HG03442 (cell line): Measurements from ENCODE around the gene IQCE.

Source experiments
- ATAC-seq: cut with Tn5 transposase; IDR thresholded peaks from one replicate; pipeline ENCODE4 v1.9.1; 2021; ENCODE audit warnings: mild to moderate bottlenecking, moderate library complexity; ENCODE audit not compliant: unreplicated experiment

IQCE gene

DNA sequence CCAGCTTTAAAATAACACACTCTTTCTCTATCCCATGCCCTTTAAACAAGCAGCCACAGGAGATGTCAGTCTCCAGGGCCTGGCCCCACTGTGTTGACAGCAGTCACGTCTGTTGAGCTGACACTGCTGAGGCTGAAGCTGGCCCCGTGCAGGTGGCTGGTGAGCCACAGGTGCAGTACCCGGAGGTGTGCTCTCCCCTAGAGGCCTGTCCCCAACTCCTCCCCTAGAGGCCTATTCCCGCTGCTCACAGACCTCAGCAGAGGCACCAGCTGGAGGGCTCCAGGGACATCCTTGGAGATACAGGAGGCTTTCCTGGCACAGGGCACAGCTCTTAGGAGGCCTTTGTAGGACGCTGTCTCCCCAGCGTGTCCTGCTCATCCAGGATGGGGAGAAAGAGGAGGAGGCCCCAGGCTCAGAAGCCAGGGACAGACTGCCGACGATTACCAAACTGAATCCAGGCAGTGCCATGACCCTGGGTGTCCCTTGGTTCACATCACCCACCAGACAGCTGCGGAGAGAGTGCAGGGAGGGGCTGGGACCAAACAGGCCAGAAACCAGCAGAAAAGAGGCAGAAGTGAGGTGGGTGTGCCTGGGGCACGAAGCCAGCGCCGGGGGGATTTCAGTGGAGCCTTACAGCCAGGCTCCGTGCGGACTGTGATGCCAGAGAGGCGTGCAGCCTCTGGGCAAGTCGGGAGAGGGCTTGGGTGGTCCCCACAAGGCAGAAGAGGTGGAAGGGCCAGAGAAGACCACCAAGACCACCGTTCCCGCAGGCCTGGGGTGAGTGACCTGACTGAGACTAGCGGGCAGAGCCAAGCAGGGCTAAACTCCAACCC lies 54.5 kb downstream of the IQCE start:
- ATAC-seq: no peak

DNA sequence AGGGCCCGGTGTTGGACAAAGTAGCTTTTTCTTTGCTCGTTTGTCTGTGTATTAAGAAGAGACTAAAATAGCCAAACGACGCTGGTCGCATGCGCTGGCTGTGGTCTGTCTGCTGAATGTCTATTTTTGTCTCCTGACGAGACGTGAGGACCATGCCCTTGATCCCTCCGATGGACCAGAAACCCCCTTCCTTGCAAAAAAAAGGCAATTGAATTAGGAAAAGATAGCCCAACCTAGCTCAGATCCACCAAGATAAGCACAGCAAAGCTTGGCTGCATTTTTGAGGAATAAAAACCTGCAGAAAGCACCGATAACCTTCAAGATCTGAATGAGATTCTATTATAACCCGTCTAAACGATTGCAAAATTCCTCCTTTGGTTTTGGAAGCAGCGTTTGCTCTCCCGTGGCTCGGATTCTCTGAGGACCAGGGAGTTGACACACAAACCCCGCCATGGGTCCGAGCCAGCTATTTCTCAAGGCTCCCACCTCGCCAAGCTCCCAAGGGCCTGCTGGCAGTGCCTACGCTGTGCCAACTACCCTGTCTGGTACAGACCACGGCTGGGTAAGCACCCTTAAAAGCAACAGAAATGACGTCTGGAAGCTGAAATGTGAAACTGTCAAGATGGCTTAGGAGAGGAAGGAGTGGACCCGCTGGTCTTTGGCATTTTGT lies 55.3 kb downstream of the IQCE start:
- ATAC-seq: no peak

DNA sequence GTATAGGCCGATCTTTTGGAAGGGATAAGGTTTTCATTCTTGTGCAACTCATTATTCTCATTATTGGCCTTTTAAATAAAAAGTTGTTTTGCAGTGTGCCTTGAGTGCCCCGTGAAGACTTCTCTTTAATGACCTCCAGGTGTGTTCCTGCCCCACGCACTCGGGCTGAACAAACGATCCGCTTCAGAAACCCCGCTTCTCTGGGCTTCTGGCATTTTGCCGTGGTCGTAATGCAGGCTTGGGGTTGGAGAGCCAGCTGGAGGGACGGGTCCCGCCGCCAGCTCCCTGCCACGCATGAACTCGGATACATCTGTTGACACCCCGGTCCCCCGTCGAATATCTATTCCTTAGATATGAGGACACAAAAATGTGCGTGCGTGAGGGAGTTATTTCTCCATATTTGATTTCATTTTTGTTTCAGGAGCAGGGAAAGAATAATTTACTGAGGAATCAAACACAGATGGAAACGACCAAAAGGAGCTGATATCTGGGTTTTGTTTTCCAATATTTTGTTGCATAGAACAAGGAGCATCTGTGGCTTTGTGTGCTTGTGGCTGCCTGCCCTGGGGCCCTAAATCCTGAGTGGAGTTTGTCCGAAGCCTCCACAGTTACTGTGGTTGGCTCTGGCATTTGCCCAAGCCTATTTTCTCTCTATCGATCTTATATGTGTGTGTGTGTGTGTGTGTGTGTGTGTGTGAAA lies 56.0 kb downstream of the IQCE start:
- ATAC-seq: no peak

DNA sequence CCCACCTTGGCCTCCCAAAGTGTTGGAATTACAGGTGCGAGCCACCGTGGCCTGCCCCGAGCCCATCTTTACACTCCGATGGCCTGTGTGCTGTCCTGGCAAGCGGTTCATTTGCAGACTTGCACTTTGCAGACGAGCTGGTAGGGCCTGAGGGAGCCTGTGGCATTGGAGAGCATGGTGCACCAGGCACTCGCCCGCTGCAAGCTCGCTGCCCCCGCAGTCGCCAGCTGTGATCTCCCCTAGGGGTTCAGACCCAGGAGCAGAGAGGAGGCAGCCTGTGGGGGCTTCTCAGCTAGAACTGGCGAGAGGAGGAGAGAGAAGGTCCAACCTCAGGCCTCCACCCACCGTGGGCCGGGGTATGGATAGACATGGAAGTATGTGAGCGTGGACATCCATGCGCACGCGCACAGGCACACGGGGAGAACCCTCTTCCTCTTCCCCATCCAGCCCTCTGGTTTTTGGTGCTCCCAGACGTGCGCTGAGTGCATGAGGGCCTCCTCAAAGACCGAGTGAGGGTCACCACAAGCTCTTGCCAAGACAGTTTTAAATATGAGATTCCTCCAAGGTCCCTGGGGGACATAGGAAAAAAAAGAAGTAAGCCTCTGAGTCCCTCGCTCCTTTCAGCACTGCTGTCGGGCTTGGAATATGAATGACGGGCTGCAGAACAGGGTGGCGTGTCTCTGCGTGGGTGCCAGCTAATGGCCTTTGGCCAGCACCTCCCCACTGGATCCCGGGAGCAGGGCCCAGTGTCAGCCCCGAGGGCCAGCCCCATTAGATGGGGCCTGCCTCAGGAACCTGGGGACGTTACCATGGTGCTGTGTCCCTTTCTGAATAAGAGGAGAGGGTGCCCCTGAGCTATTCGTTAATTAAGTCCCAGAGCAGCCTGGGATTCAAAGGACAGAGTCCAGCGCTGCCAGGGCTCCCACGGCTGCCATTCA lies 57.9 kb downstream of the IQCE start:
- ATAC-seq: no peak

DNA sequence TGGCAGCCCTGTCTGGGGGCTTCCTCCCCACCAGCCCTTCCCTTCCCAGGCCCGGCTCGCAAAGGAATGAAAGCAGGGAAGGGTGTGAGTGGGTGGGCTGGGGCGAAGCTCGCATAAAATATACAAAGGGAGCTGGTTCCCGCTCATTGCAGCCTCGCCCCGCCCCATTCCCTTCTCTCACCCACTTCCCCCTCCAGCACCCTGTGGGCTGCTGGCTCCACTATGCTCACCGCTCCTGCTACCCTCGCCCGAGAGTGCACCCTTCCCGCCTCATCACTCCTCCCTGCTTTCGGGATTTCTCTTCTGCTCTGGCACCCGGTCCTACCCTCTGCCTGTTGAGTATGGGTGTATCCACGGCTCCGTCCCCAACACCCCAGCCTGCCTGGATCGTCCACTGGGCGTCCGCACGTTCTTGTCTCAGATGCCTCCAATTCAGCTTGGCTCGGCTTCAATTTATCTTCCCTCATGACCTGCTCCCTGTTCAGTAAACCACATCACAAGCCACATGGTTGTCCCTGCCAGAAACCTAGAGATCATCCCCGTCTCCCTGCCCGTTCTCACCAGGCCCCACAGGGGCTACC lies 58.6 kb downstream of the IQCE start:
- no peak for ATAC-seq

DNA sequence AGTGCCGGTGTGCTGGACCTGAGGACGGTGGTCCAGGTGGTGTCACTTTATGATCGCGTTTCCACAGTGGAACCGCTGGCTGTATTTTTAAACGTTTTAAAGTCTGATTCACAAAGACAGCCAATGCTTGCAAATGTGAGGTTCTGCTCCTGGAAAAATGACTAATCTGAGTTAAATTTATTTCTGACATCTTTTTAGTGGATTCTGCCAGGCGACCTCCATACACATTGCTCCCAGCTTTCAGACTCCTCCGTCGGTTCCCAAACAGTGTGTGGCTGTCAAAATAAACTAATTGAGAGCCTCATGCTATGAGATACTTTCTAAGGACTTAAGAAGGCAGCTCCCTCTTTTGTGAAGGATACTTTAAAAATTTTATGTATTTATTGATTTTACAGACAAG lies 60.3 kb downstream of the IQCE start:
- no peak for ATAC-seq

DNA sequence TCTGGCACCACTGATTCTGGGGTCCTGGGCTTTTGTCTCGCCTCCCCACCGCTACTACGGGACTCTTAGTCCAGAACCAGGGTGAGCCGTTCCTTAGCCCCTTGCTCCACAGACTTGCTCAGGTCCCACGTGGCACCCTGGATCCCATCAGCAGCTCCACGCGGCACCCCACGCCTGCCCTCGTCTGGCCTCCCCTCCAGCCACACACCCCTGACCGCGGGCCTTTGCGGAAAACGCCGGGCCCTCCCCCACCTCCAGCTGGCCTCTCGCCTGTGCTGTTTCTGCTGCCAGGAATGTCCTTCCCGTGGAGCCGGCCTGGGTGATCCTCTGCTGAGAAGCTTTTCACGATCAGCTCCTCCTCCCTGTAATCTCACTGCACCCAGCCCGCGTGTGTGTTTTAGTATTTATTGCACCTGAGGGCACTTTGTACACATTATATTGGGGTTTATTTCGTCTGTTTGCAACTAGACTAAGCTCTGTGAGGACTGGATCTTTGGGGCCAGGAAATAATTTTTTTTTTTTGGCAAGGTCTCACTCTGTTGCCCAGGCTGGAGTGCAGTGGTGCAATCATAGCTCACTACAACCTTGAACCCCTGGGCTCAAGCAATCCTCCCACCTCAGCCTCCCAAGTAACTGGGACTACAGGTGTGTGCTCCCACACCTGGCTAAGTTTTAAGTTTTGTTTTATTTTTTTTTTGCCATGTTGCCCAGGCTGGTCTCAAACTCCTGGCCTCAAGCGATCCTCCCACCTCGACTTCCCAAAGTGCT lies 62.5 kb downstream of the IQCE start:
- no peak for ATAC-seq

DNA sequence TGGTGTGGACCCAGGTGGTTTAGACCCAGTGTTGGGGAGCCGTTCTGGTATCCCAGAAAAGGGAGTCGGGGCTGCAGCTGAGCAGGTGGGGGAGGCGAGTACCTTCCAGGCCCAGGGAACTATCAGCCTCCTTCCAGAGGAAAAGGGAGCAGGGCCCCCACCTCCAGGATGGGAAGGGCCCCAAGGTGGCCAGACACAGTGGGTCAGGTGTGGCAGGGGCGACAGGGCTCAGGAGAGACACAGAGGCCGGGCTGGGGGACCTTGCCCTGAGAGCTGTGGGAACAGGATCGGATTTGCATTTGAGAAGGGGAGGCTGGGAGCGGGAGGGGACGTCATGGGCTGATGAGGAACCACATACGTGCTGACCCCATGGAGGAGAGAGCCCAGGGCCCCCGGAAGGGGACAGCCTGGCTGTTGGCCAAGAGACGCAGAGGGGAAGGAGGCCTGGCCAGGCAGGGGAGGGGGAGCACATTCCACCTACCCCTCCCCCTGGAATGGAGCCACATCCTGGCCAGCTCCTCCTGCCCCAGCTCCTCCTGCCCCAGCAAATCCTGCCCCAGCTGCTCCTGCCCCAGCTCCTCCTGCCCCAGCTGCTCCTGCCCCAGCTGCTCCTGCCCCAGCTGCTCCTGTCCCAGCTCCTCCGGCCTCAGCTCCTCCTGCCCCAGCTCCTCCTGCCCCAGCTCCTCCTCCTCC lies 63.3 kb downstream of the IQCE start:
- ATAC-seq: no peak

DNA sequence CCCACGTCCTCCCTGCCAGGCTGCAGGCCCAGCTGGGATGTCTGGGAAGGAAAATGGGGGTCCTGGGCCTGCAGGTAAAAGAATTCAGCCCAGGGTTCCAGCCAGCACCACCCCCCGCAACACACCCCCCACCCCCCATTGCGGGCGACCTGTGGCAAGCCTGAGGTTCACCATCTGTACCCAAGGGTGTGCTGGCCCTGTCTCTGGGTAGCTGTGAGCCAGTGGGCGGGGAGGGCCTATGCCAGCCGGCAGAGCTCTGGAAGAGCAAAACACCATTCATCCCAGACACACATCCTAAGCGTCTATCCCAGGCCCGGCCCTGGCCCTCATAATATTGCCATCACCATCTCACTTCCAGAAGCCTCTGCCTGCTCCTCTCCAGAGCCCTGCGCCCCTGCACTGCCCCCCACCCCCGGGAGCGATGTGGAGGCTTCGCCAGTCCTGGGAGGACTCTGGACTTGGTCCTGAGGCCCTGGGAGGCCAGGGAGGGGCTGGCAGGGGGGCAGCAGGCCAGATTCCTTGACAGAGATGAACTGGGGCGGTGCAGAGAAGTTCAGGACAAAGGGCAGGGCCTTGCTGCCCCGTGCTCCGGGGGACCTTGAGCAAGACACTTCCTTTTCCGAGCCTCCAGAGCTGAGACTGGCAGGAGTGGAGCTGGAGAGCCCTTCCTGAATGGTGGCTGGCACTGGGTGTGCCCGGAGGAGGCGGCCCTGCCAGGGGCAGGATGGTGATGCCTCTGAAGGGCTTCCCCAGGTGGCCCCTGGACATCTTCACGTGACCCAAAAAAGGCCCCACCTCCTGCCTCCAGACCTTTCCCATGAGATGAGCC lies 64.3 kb downstream of the IQCE start:
- ATAC-seq: no peak

DNA sequence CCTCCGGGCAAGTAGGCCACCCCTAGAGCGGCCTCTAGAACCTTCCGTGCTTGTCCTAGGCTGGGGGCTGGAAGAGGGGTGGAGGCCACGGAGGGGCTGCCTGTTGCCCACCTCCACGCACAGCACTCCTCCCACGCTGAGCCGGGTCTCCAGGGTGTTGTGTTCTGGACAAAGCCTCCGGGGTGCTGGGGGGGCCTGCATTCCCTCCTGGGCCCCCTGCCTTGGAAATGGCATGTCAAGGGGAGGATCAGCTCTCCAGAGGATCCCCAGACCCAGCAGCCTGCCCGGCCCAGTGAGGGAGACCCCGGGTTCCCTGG lies 64.9 kb downstream of the IQCE start:
- ATAC-seq: no peak

DNA sequence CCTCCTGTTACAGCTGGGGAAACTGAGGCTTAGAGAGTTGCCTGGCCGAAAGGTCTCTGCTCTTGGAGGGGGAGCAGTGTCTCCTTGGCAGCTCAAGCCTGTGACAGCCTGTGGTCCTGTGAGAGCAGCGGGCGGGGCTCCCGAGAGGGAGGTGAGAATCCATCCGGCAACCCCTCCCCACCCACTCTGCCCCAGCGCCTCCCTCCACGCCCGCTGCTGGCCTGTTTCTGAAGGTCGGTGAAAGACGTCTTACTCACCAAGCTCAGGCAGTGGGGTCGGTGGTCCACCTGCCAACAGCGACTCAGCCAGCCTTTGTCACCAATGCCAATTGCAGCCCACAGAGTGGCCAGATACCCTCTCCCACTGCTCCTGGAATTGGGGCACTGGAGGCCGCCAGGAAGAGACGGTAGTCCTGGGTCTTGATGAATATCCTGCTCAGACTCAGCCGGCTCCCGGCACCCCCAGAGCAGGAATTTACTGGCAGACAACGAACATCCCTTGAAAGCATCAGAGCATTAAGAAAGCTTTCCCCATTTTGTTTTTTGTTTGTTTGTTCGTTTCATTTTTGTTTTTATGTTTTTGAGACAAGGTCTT lies 65.6 kb downstream of the IQCE start:
- no peak for ATAC-seq

DNA sequence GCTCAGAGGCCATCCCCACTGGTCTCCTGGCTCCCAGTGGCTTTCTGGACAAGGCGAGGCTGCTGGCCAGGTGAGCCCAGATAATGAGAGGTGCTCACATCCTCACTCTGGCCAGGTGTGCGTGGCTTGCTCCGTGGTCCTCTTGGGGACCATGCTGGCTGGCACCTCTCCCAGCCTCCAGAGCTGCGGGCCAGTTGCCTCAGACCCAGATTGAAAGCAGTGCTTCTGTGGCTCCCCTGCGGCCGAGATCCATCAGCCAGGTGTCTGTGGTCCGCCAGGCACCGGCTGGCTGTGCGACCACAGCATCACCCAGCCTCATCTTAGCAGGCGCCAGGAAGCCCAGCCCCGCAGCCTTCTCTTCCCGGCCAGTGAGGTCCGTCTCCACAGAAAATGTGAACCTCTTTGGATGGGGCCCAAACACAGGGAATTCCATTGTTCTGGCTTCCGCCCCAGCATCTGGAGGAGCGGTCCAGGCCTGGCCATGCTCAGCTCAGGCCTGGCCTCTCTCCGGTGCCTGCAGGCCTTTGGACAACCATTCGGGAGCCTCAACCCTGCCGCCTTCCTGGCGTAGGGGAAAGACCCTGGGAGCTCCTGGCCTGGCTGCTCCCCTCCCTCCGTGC lies 67.8 kb downstream of the IQCE start:
- ATAC-seq: no peak

DNA sequence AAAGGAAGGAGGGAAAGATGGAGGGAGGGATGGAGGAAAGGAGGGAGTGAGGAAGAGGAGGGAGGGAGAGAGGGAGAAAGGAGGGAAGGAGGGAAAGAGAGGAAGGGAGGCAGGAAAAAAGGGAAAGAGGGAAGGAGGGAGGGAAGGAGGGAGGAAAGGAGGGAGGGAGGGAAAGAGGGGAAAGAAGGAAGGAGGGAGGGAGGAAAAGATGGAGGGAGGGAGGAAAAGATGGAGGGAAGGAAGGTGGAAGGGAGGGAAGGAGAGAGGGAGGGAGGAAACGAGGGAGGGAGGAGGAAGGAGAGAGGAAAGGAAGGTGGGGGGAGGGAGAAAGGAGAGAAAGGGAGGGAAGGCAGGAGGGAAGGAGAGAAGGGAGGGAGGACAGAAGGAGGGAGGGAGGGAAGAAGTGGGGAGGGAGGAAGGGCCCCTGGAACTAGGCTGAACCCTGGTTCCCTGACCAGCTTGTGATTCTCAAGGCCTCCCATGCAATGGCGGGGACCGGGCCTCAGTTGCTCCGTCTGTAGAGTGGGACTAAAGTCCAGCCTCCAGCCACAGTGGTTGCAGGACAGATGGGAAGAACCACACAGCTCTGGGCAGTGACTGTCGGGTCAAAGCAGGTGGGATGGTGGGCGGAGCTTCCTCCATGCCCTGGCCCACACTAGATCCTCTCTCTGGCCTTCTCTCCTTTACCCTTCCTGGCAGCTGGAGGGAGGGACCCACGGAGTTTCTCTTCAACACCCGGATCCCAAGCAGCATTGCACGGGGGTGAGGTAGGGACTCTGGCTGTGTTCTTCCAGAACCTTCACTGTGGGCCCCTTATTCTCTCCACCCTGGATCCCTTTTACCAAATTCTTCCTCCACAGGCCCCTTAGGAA lies 68.7 kb downstream of the IQCE start:
- ATAC-seq: no peak

DNA sequence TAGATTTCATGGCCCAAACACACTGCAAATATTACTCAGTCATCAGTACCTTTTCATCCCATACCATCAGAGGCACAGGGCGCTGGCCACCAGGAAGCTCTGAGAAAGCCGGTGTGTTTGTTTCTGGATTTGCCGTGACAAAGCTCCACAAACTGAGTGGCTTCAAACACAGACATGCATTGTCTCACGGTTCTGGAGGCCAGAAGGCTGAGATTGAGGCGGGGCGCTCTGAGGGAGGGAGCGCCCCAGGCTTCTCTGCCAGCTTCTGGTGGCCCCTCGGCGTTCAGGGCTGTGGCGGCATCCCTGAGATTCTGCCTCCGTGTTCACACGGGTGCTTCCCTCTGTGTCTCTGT lies 69.3 kb downstream of the IQCE start:
- ATAC-seq: no peak

DNA sequence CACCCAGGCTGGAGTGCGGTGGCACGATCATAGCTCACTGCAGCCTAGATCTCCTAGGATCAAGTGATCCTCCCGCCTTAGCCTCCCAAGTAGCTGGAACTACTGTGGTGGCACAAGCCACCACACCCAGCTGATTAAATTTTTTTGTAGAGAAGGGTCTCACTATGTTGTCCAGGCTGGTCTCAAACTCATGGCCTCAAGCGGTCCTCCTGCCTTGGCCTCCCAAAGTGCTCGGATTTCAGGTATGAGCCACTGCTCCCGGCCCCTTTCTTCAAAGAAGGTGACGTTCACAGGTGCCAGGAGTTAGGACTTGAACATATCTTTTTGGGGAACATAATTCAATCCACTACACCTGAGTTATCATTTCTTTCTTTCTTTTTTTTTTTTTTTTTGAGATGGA lies 70.1 kb downstream of the IQCE start:
- no peak for ATAC-seq

DNA sequence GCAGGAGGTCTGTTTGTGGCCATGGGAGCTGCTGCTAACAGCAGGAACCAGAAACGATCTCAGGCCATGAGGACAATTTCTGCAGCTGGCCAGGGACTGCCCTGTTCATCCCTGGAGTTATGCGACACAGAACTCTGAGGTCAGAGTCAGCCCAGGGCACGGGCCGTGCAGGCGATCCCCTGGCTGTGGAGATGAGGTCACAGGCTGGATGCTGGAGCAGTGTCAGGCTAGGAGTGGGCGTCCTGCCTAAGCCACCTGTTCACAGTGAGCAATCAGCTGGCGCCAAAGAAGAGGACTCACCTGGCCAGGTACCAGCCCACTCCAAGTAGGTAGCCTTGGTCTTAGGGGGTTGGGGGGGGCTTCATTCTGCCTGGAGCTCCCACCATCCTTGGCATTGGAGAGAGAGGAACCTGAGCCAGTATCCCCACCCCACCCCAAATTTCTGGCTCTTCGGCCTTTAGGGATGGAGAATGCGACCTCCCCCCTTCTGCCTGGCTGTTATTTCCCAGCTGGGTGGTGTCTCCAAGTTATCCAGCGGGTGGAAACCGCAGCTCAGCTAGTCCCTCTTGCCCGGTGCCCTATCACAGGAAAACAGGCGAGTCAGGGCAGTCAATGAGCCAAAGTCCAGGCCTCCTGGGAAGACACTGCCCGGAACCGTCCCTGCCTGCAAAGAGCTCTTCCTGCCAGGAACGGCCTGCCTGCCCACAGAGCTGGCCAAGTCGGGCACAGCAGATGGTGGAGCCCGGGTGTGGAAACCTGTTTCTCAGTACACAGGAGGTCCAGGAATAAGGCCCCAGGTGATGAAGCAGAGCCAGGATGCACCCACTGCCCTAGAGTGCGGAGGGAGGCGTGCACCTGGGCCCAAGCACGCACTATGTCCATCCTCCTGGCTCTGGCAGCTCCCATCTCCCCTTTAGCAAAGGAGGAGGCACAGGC lies 71.2 kb downstream of the IQCE start:
- no peak for ATAC-seq
